HG02588 (cell line): Measurements from ENCODE around the gene GPR148.

Experiments
- ATAC-seq: cut with Tn5 transposase; IDR thresholded peaks from one replicate; pipeline ENCODE4 v1.9.1; 2021; ENCODE audit warnings: mild to moderate bottlenecking, moderate library complexity; ENCODE audit not compliant: unreplicated experiment

The GPR148 gene

GRCh38 chr2:130744287-130745117, 15.6 kb downstream of the GPR148 start:
- ATAC-seq = no peak

- ATAC-seq = no peak
Measured at GRCh38 chr2:130749078-130749477, 20.2 kb downstream of the GPR148 start.

GRCh38 chr2:130749641-130750040, 20.8 kb downstream of the GPR148 start:
- ATAC-seq = no peak

- no peak for ATAC-seq
Measured at GRCh38 chr2:130754811-130755210, 25.9 kb downstream of the GPR148 start.

GRCh38 chr2:130755256-130756052, 26.6 kb downstream of the GPR148 start, which contains the start of gene AMER3:
TSS of gene AMER3 (plus strand) at chr2:130755540. CDS start at chr2:130762073, 6,533 bp downstream.
- no peak for ATAC-seq

GRCh38 chr2:130756053-130756873, 27.4 kb downstream of the GPR148 start:
- ATAC-seq = no peak

- no peak for ATAC-seq
Measured at GRCh38 chr2:130756874-130757668, 28.2 kb downstream of the GPR148 start.

- ATAC-seq = no peak
Measured at GRCh38 chr2:130759906-130760753, 31.3 kb downstream of the GPR148 start.

GRCh38 chr2:130760754-130761751, 32.2 kb downstream of the GPR148 start:
- ATAC-seq = no peak

- no peak for ATAC-seq
Measured at GRCh38 chr2:130762031-130762909, 33.4 kb downstream of the GPR148 start.

GRCh38 chr2:130762910-130763385, 34.1 kb downstream of the GPR148 start:
- no peak for ATAC-seq

- ATAC-seq = no peak
Measured at GRCh38 chr2:130763405-130763804, 34.5 kb downstream of the GPR148 start.

GRCh38 chr2:130764035-130764820, 35.4 kb downstream of the GPR148 start:
- ATAC-seq = no peak

GRCh38 chr2:130764821-130765115, 35.9 kb downstream of the GPR148 start:
- ATAC-seq = no peak

- ATAC-seq = no peak
Measured at GRCh38 chr2:130765464-130765863, 36.6 kb downstream of the GPR148 start.

GRCh38 chr2:130766037-130766436, 37.2 kb downstream of the GPR148 start:
- ATAC-seq = no peak
